DND-41 (cell line): ENCODE results near the gene ACOT12.

Source experiments
- ATAC-seq: fragments of 200-7000 bp; cut with Tn5 transposase; 3 replicates; pipeline ENCODE4 v1.9.1; 2021; ENCODE audit warnings: low read depth; ENCODE audit not compliant: insufficient read depth
- DNase-seq: peaks from one replicate; pipeline ENCODE4 v3.0.0-alpha.2; 2020
- H2AFZ ChIP-seq: 2 replicates; pipeline ENCODE4 v1.6.0; 2012; ENCODE audit warnings: low read depth, low read length
- H3K27ac ChIP-seq: 2 replicates; pipeline ENCODE4 v1.5.1; 2012; ENCODE audit warnings: low read length, inconsistent platforms
- H3K27me3 ChIP-seq: fragments of 200-600 bp; sonication (generic); 2 replicates; pipeline ENCODE4 v1.6.0; 2012; ENCODE audit warnings: low read length, mild to moderate bottlenecking, inconsistent platforms; ENCODE audit not compliant: insufficient read depth, poor library complexity
- H3K36me3 ChIP-seq: 2 replicates; pipeline ENCODE4 v1.5.1; 2012; ENCODE audit warnings: low read length, inconsistent platforms; ENCODE audit not compliant: insufficient read depth
- H3K4me1 ChIP-seq: 2 replicates; pipeline ENCODE4 v1.5.1; 2012; ENCODE audit warnings: mild to moderate bottlenecking, low read length; ENCODE audit not compliant: insufficient read depth
- H3K4me2 ChIP-seq: 2 replicates; pipeline ENCODE4 v1.6.0; 2012; ENCODE audit warnings: mild to moderate bottlenecking, moderate library complexity, low read length, inconsistent platforms; ENCODE audit not compliant: insufficient read depth
- H3K4me3 ChIP-seq, 2 experiments: fragments of 200-600 bp in 1 of 2; shearing (Covaris generic) in 1 of 2; 2 replicates each; pipeline ENCODE4 v1.5.1; 2012 to 2016; ENCODE audit warnings: inconsistent platforms in 2 of 2, low read length in 2 of 2, mild to moderate bottlenecking in 2 of 2, low read depth in 1 of 2, moderate library complexity in 1 of 2
- H3K79me2 ChIP-seq: 2 replicates; pipeline ENCODE4 v1.6.0; 2012; ENCODE audit warnings: low read length, inconsistent platforms; ENCODE audit not compliant: insufficient read depth
- H3K9ac ChIP-seq: 2 replicates; pipeline ENCODE4 v1.6.0; 2012; ENCODE audit warnings: low read depth, mild to moderate bottlenecking, inconsistent platforms, low read length, moderate library complexity
- H3K9me3 ChIP-seq: 2 replicates; pipeline ENCODE4 v1.5.1; 2012; ENCODE audit warnings: low read length, moderate library complexity, mild to moderate bottlenecking, inconsistent platforms; ENCODE audit not compliant: insufficient read depth, severe bottlenecking
- H4K20me1 ChIP-seq: 2 replicates; pipeline ENCODE4 v1.6.0; 2012; ENCODE audit warnings: low read length; ENCODE audit not compliant: insufficient read depth
- CTCF ChIP-seq: IDR thresholded peaks from 2 replicates; pipeline ENCODE4 v1.5.1; 2012; ENCODE audit warnings: borderline replicate concordance, low read length, moderate library complexity, mild to moderate bottlenecking; ENCODE audit not compliant: poor library complexity, severe bottlenecking; ENCODE audit errors: extremely low read depth
- EZH2 ChIP-seq: IDR thresholded peaks from 3 replicates; pipeline ENCODE4 v1.6.1; 2012; ENCODE audit warnings: borderline replicate concordance, low read depth, mild to moderate bottlenecking, moderate library complexity, low read length, inconsistent platforms; ENCODE audit not compliant: severe bottlenecking

The ACOT12 gene

GRCh38 chr5:81310402-81311063 is 83.4 kb downstream of the ACOT12 start:
- Histone ChIP-seq H3K9me3 (no peaks in the 10 kb centered on the region), H3K9ac (no peak overlapping the region), H3K27me3 (no peaks in the 10 kb centered on the region), H3K4me3 (no peak overlapping the region), H3K36me3 (peaks cover 44% of the 10 kb centered on the region; the same call in 1 of the 2 replicates), H3K4me1 (no peaks in the 10 kb centered on the region), H3K79me2 (no peaks in the 10 kb centered on the region; the same call in 1 of the 2 replicates), H3K27ac (no peak overlapping the region), H2AFZ (no peak overlapping the region), H4K20me1 (no peaks in the 10 kb centered on the region), H3K4me2 (no peak overlapping the region)
- DNase-seq (no peak), ATAC-seq (no peak)
- TF ChIP-seq CTCF (no peak), EZH2 (no peak)

GRCh38 chr5:81308836-81309235 is 85.1 kb downstream of the ACOT12 start:
- TF ChIP-seq EZH2, result no peak
- Histone ChIP-seq H3K9ac (no peak overlapping the region), H3K4me3 (no peak overlapping the region), H3K27ac (no peak overlapping the region), H2AFZ (no peak overlapping the region), H3K36me3 (peaks cover 52% of the 10 kb centered on the region), H3K4me2 (no peak overlapping the region), H3K9me3 (no peaks in the 10 kb centered on the region), H3K27me3 (no peaks in the 10 kb centered on the region), H3K79me2 (peaks cover 11% of the 10 kb centered on the region; the same call in 1 of the 2 replicates), H3K4me1 (no peaks in the 10 kb centered on the region), H4K20me1 (no peaks in the 10 kb centered on the region)
- no peak for DNase-seq
- ATAC-seq, result no peak

- H3K27ac ChIP-seq, result no peak overlapping the region
- H3K36me3 ChIP-seq, result peaks cover 25% of the 10 kb centered on the region
- peaks cover 20% of the 10 kb centered on the region for H3K4me1 ChIP-seq
- TF ChIP-seq CTCF, result no peak
- no peak for TF ChIP-seq EZH2
- H3K4me3 ChIP-seq, result no peak overlapping the region
- no peak overlapping the region for H3K4me2 ChIP-seq
- H3K79me2 ChIP-seq, result peaks cover 41% of the 10 kb centered on the region
- no peak overlapping the region for H2AFZ ChIP-seq
- ATAC-seq (no peak), DNase-seq (no peak)
- no peaks in the 10 kb centered on the region for H4K20me1 ChIP-seq
- H3K27me3 ChIP-seq, result no peaks in the 10 kb centered on the region
- H3K9ac ChIP-seq, result no peak overlapping the region
- H3K9me3 ChIP-seq, result no peaks in the 10 kb centered on the region
These were observed 88.1 kb downstream of the ACOT12 start for GRCh38 chr5:81305785-81306184.

- H3K27ac ChIP-seq, result no peak overlapping the region
These were observed 90.4 kb downstream of the ACOT12 start for GRCh38 chr5:81303563-81303962.

More at GRCh38 chr5:81303563-81303962, 90.4 kb downstream of the ACOT12 start:
- DNase-seq, result no peak
- Histone ChIP-seq H4K20me1 (no peaks in the 10 kb centered on the region), H3K4me2 (peak overlapping the region; percentile 65; the same call in 1 of the 2 replicates), H3K27me3 (no peaks in the 10 kb centered on the region), H3K9ac (no peak overlapping the region), H3K4me1 (peaks cover 42% of the 10 kb centered on the region), H3K79me2 (peaks cover 58% of the 10 kb centered on the region), H3K4me3 (no peak overlapping the region), H2AFZ (no peak overlapping the region), H3K36me3 (peaks cover 12% of the 10 kb centered on the region), H3K9me3 (no peaks in the 10 kb centered on the region)
- TF ChIP-seq CTCF, result no peak
- TF ChIP-seq EZH2, result no peak
- no peak for ATAC-seq
